K562 (cell line): ENCODE data around the gene TUBG2. TPM values are rescaled to one million over a fixed set of nuclear protein-coding genes. Genes with fewer than 3 reads are reported as not detected.
A peak's percentile ranks its signal among the peaks of the same experiment; 100 is the strongest.

Experiments
- ATAC-seq: fragments of 200-7000 bp; cut with Tn5 transposase; 3 replicates; pipeline ENCODE4 v1.9.1; 2020; ENCODE audit warnings: moderate library complexity
- BruUV-seq: library from RNA; stranded (reverse); fragments of 400-500 nt; replicated peaks from 2 replicates; lab custom pipeline; 2021; lab: Mats Ljungman, UMichigan
- CTCF ChIA-PET: fragments of 300-600 bp; formaldehyde crosslinking; extraction: SDS; loops from one replicate; lab custom pipeline; 2021; ENCODE audit warnings: low intra/inter-chr PET ratio; lab: Yijun Ruan, JAX
- POLR2A ChIA-PET: fragments of 300-600, 350-650 bp; sonication (Branson Sonifier 250); formaldehyde crosslinking; extraction: SDS; loops from one replicate; lab custom pipeline; 2021; ENCODE audit warnings: antibody characterized with exemption, inconsistent platforms; lab: Yijun Ruan, JAX
- DNase-seq, 4 experiments: peaks; one replicate each; pipeline versions ENCODE4 v3.0.0 to v3.0.0-alpha.2; 2011 to 2018; ENCODE audit warnings: low spot score in 3 of 4, mixed read lengths in 3 of 4; ENCODE audit errors: extremely low read depth in 1 of 4
- FAIRE-seq: peaks from 2 replicates; lab custom pipeline; 2011; peaks lifted over from hg19 to GRCh38; lab: Jason Lieb, UNC
- H2AFZ ChIP-seq: 2 replicates; pipeline ENCODE4 v1.6.0; 2011; ENCODE audit warnings: low read depth, low read length, control low read depth, inconsistent platforms
- H3K27ac ChIP-seq: fragments of 200-600 bp; 3 replicates; pipeline ENCODE4 v1.8.0; 2011; ENCODE audit warnings: low read depth, mild to moderate bottlenecking, control low read depth, inconsistent platforms, low read length, moderate library complexity, mixed read lengths; ENCODE audit errors: extremely low read depth
- H3K27me3 ChIP-seq, 2 experiments: fragments of 300-600 bp in 1 of 2; 2 replicates in 1 of 2; 3 replicates in 1 of 2; pipeline versions ENCODE4 v1.6.0 to v1.8.0; 2011; ENCODE audit warnings: inconsistent platforms in 2 of 2, low read length in 2 of 2, mild to moderate bottlenecking in 1 of 2, mixed read lengths in 1 of 2, moderate library complexity in 1 of 2; ENCODE audit not compliant: control insufficient read depth in 2 of 2, insufficient read depth in 2 of 2
- H3K36me3 ChIP-seq: fragments of 300-600 bp; 3 replicates; pipeline ENCODE4 v1.8.0; 2011; ENCODE audit warnings: mild to moderate bottlenecking, low read length, inconsistent platforms; ENCODE audit not compliant: control insufficient read depth, insufficient read depth
- H3K4me1 ChIP-seq, 2 experiments: fragments of 200-600 bp in 1 of 2; replicated peaks in 1 of 2; 2 replicates in 1 of 2; 3 replicates in 1 of 2; pipeline versions ENCODE4 v1.5.1 to v1.8.0; 2011; ENCODE audit warnings: inconsistent platforms in 2 of 2, low read length in 2 of 2, mild to moderate bottlenecking in 1 of 2, mixed read lengths in 1 of 2, moderate library complexity in 1 of 2; ENCODE audit not compliant: control insufficient read depth in 2 of 2, insufficient read depth in 2 of 2
- H3K4me2 ChIP-seq: 2 replicates; pipeline ENCODE4 v1.6.1; 2011; ENCODE audit warnings: low read length, control low read depth, inconsistent platforms, mixed read lengths; ENCODE audit not compliant: insufficient read depth
- H3K4me3 ChIP-seq: fragments of 200-600 bp; sonication (generic), shearing (Covaris generic); 2 replicates; pipeline ENCODE4 v1.5.1; 2016; ENCODE audit warnings: control low read depth, inconsistent platforms
- H3K79me2 ChIP-seq: fragments of 200-600 bp; 3 replicates; pipeline ENCODE4 v1.8.0; 2011; ENCODE audit warnings: low read length, inconsistent platforms; ENCODE audit not compliant: control insufficient read depth, insufficient read depth
- H3K9ac ChIP-seq, 2 experiments: 2 replicates each; pipeline versions ENCODE4 v1.6.0 to v1.6.1; 2011; ENCODE audit warnings: low read depth in 2 of 2, low read length in 2 of 2, control low read depth in 1 of 2, inconsistent platforms in 1 of 2, mild to moderate bottlenecking in 1 of 2, mixed read lengths in 1 of 2; ENCODE audit not compliant: insufficient read depth in 1 of 2
- H3K9me1 ChIP-seq: one replicate; pipeline ENCODE4 v1.6.0; 2011; ENCODE audit warnings: inconsistent platforms, mild to moderate bottlenecking, low read length, moderate library complexity; ENCODE audit not compliant: control insufficient read depth, insufficient read depth
- H3K9me3 ChIP-seq: replicated peaks from 2 replicates; pipeline ENCODE4 v1.5.1; 2011; ENCODE audit warnings: low read depth, low read length, inconsistent platforms; ENCODE audit not compliant: control insufficient read depth, insufficient read depth
- H4K20me1 ChIP-seq: replicated peaks from 2 replicates; pipeline ENCODE4 v1.6.1; 2011; ENCODE audit warnings: low read length, inconsistent platforms, mixed read lengths; ENCODE audit not compliant: control insufficient read depth, insufficient read depth
- ZBTB40 ChIP-seq, 2 experiments: fragments of 450-650 bp in 1 of 2; sonication (generic) in 1 of 2; formaldehyde crosslinking in 1 of 2; IDR thresholded peaks; 2 replicates each; pipeline versions ENCODE4 v1.7.1 to v1.9.0; 2016 to 2022; ENCODE audit warnings: inconsistent platforms in 1 of 2, mild to moderate bottlenecking in 1 of 2, missing genetic modification reagents in 1 of 2
- ZNF316 ChIP-seq: fragments of 450-650 bp; IDR thresholded peaks from 2 replicates; pipeline ENCODE4 v1.6.1; 2016
- WGBS: fragments of 100-300 bp; shearing (Covaris generic); methylation state at CpG from one replicate; pipeline ENCODE4 v1.1.6; 2016; ENCODE audit warnings: low coverage, mixed read lengths; ENCODE audit not compliant: insufficient coverage; ENCODE audit errors: missing lambda C conversion rate; 5-methylcytosine and 5-hydroxymethylcytosine counted together
- in situ Hi-C: fragments of 300-500 bp; cut with MboI; formaldehyde crosslinking; loops from 4 replicates; pipeline ENCODE4 v1.15.0; 2018; ENCODE audit warnings: inconsistent platforms, mixed read lengths
- intact Hi-C: fragments of 100-400 bp; cut with micrococcal nuclease; formaldehyde crosslinking; loops from 2 replicates; pipeline ENCODE4 v1.14.2; 2022
- polyA plus RNA-seq, 8 experiments: library from polyadenylated mRNA; depleted of rRNA in 4 of 8; stranded (reverse) in 5 of 8; unstranded in 3 of 8; fragments of >200 nt; fragmentation: Nextera tagmentation in 2 of 8; fragmentation: Illumina TruSeq in 1 of 8; extraction: Ambion mirVana in 2 of 8; extraction: Trizol in 1 of 8; gene quantifications; 2 replicates each; pipeline versions ENCODE4 v1.2.1 to v1.2.3, GENCODE V29; 2011 to 2014; ENCODE audit warnings: inconsistent platforms in 1 of 8, missing spikeins in 1 of 8
- total RNA-seq, 7 experiments: library from RNA; depleted of rRNA in 6 of 7; stranded (reverse); fragments of >200 nt in 6 of 7; fragmentation: Illumina TruSeq in 2 of 7; extraction: Trizol in 2 of 7; gene quantifications; 2 replicates each; pipeline versions ENCODE4 v1.2.1 to v1.2.3, GENCODE V29; 2011 to 2021; ENCODE audit warnings: low replicate concordance in 1 of 7

TUBG2 gene
- total and polyA plus RNA-seq, 9 of the 15 experiments (the other 6 are each of a cell fraction or from before 2014, with no cell fraction given) = 0.09 to 0.80 (median 0.24) TPM; not detected in 2

- H3K4me3 ChIP-seq = no peak overlapping the region
- peaks cover 5% of the 10 kb centered on the region for H4K20me1 ChIP-seq
- no peak for TF ChIP-seq ZBTB40 (IDR thresholded peaks at IDR 0.05)
- no peak for TF ChIP-seq ZBTB40 (CRISPR knock-in tag; IDR thresholded peaks at IDR 0.05)
- peak; percentile 38; the same call in 1 of the 2 replicates for TF ChIP-seq ZNF316
- TF ChIP-seq, all 486 proteins: peak for 1
- in situ Hi-C loops = no loop called here
- intact Hi-C loops = no loop called here
- ChIA-PET POLR2A (interaction anchor here (0.8 to 1.3 kb wide), 4 partner anchors 9 to 38 kb away, joined by 3 to 5 read pairs (median 4); no protein-coding TSS in a partner anchor), CTCF (no interaction called here)
- Histone ChIP-seq H3K79me2 (peaks cover 20% of the 10 kb centered on the region), H2AFZ (no peak overlapping the region), H3K9ac (no peak overlapping the region), H3K36me3 (peaks cover 63% of the 10 kb centered on the region; the same call in 2 of the 3 replicates), H3K4me2 (no peak overlapping the region), H3K9me3 (no peaks in the 10 kb centered on the region), H3K9me1 (no peaks in the 10 kb centered on the region), H3K4me1 (peaks cover 20 to 56% of the 10 kb centered on the region in 2 experiments), H3K27me3 (no peaks in the 10 kb centered on the region), H3K27ac (no peak overlapping the region)
- no peak for FAIRE-seq
- DNase-seq = no peak
- BruUV-seq = no TSS peak
- WGBS = 97% methylated on average over 22 of the region's 50 CpGs
- no peak for ATAC-seq
Measured at GRCh38 chr17:42670789-42671657, 11.9 kb downstream of the TUBG2 start.
